Measurements from ENCODE around the gene ANO8. TPM values are rescaled to one million over a fixed set of nuclear protein-coding genes. Genes with fewer than 3 reads are reported as not detected.

The ANO8 gene
- total RNA-seq, 4 donors from 2014 or later = 5.0 to 10.9 (median 5.9) TPM

DNA sequence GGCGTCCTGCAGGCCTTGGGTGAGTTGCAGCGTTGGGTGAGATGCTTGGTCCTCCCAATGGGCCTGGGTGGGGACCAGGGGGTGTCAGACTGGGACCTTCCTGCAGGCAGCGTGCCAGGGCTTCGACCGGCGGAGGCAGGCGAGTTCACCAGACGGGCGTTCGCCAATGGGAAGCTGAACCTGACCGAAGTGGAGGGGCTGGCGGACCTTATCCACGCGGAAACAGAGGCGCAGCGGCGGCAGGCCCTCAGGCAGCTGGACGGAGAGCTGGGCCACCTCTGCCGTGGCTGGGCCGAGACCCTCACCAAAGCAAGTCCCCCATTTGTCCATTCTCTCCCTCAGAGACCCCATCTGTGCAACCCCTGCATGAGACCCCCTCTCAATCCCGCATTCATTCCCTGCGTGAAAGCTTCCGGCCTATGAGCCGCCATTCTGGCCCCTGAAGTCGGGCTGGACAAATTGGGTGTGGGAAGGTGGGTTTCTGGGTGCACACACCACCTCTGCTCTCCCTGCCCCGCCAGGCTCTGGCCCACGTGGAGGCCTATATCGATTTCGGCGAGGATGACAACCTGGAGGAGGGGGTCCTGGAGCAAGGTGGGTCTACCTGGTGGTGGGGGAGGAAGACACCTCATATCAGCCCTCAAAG lies 3.9 kb upstream of the ANO8 start:
- Histone ChIP-seq H3K36me3 (no peaks in the 10 kb centered on the region), H3K27me3 (no peaks in the 10 kb centered on the region), H3K27ac (no peak overlapping the region), H3K4me1 (peaks cover 22 to 31% of the 10 kb centered on the region in 2 donors), H3K4me3 (replicated peaks in 1 of 3) (peak overlapping the region in 1 of 3 donors; percentile 94), H3K9me3 (no peaks in the 10 kb centered on the region)
- TF ChIP-seq POLR2A (IDR thresholded peaks at IDR 0.05) = no peak
- TF ChIP-seq, protein P1, sequence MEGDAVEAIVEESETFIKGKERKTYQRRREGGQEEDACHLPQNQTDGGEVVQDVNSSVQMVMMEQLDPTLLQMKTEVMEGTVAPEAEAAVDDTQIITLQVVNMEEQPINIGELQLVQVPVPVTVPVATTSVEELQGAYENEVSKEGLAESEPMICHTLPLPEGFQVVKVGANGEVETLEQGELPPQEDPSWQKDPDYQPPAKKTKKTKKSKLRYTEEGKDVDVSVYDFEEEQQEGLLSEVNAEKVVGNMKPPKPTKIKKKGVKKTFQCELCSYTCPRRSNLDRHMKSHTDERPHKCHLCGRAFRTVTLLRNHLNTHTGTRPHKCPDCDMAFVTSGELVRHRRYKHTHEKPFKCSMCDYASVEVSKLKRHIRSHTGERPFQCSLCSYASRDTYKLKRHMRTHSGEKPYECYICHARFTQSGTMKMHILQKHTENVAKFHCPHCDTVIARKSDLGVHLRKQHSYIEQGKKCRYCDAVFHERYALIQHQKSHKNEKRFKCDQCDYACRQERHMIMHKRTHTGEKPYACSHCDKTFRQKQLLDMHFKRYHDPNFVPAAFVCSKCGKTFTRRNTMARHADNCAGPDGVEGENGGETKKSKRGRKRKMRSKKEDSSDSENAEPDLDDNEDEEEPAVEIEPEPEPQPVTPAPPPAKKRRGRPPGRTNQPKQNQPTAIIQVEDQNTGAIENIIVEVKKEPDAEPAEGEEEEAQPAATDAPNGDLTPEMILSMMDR (IDR thresholded peaks at IDR 0.05) = no peak
- 88 to 90% methylated on average over 30 of the region's 30 CpGs for WGBS, 2 donors
- no peak for DNase-seq
- intact Hi-C loops (cut with DNase I) = no loop called here

DNA sequence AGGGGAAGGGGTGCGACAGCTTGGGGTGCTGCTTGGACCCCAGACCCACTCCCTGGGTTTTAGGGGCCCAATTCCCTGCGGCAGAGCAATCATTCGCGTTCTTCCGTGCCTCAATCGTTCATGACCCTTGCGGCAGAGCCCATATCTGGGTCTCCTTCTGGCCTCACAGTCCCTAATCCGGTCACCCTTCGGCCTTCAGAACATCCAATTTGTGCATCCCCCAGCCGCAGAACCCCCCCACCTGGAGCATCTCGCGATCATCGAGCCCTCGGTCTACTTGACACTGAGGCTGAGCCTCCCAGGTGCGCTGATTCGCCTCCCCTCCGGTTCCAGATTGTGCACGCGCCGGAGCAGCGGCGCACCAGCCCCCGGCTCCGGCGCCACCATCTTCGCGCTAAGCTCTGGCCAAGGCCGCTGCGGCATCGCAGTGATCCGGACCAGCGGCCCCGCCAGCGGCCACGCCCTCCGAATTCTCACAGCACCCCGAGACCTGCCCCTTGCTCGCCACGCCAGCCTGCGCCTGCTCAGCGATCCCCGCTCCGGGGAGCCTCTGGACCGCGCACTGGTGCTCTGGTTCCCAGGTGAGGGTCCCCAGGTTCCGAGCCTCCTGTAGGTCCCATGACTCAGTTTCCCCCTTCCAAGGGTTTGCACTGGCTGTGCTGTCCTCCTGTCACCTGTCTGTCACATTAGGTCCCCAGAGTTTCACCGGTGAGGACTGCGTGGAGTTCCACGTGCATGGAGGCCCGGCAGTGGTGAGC lies 3.2 kb upstream of the ANO8 start:
- H3K27ac ChIP-seq = no peak overlapping the region
- no peak for DNase-seq
- WGBS, 2 donors = 11 to 16% methylated on average over 15 to 29 of the region's 50 CpGs

GRCh38 chr19:17336872-17337674 lies 2.4 kb upstream of the ANO8 start, which contains the start of gene GTPBP3:
Gene GTPBP3 (plus strand): TSS chr19:17337553. CDS start chr19:17337612, 59 bp downstream.
- Histone ChIP-seq H3K36me3 (no peaks in the 10 kb centered on the region), H3K4me1 (peaks cover 22 to 32% of the 10 kb centered on the region in 2 donors), H3K27me3 (no peaks in the 10 kb centered on the region), H3K4me3 (replicated peaks in 1 of 3) (peak within 1 kb of the TSS; percentile 57 to 100 (median 94)), H3K27ac (peak within 1 kb of the TSS; percentile 88 to 97 (median 94)), H3K9me3 (no peaks in the 10 kb centered on the region)
- WGBS, 2 donors = 1% methylated on average over 32 to 34 of the region's 41 CpGs
- intact Hi-C loops (cut with DNase I) = no loop called here
- TF ChIP-seq, protein P1 (IDR thresholded peaks at IDR 0.05) = peak in 1 of 6 experiments; percentile 3
- TF ChIP-seq POLR2A (IDR thresholded peaks at IDR 0.05) = no peak
- peak; percentile 99 for DNase-seq

More for the DNA sequence above, 3.2 kb upstream of the ANO8 start:
- Histone ChIP-seq H3K4me1 (peaks cover 22 to 32% of the 10 kb centered on the region in 2 donors), H3K9me3 (no peaks in the 10 kb centered on the region), H3K4me3 (replicated peaks in 1 of 3) (peak overlapping the region; percentile 26 to 94 (median 57)), H3K27me3 (no peaks in the 10 kb centered on the region), H3K36me3 (no peaks in the 10 kb centered on the region)
- TF ChIP-seq, protein P1 (IDR thresholded peaks at IDR 0.05) = no peak
- no peak for TF ChIP-seq POLR2A (IDR thresholded peaks at IDR 0.05)
- intact Hi-C loops (cut with DNase I) = no loop called here

- Histone ChIP-seq H3K9me3 (no peaks in the 10 kb centered on the region), H3K27me3 (no peaks in the 10 kb centered on the region), H3K27ac (no peak overlapping the region), H3K36me3 (no peaks in the 10 kb centered on the region), H3K4me3 (replicated peaks in 1 of 3) (no peak overlapping the region), H3K4me1 (peaks cover 22 to 32% of the 10 kb centered on the region in 2 donors)
- TF ChIP-seq POLR2A (IDR thresholded peaks at IDR 0.05) = no peak
- TF ChIP-seq, protein P1 (IDR thresholded peaks at IDR 0.05) = no peak
- no peak for DNase-seq
- 70 to 73% methylated on average over 10 of the region's 10 CpGs for WGBS, 2 donors
- intact Hi-C loops (cut with DNase I) = no loop called here
Observed at GRCh38 chr19:17335575-17335974, 920 bp upstream of the ANO8 start.
